HEK293 (cell line): ENCODE data around the gene INSL3.

Experiments
- CTCF ChIA-PET: fragments of 350-600 bp; formaldehyde crosslinking; extraction: SDS; loops from one replicate; lab custom pipeline; 2021; ENCODE audit warnings: antibody characterized with exemption; lab: Yijun Ruan, JAX
- POLR2A ChIA-PET: fragments of 300-600 bp; formaldehyde crosslinking; extraction: SDS; loops from one replicate; lab custom pipeline; 2020; ENCODE audit warnings: antibody characterized with exemption, inconsistent platforms; lab: Yijun Ruan, JAX
- H3K27ac ChIP-seq: fragments of 200-500 bp; sonication (Bioruptor generic); 2 replicates; pipeline ENCODE4 v1.5.1; 2014; ENCODE audit warnings: low read depth, low read length, control low read depth, inconsistent platforms; ENCODE audit errors: extremely low read depth
- H3K36me3 ChIP-seq, 2 experiments: fragments of 200-500 bp in 1 of 2; sonication (Bioruptor generic) in 1 of 2; 1 replicate in 1 of 2; 2 replicates in 1 of 2; pipeline ENCODE4 v1.5.1; 2014 to 2017; ENCODE audit warnings: inconsistent platforms in 2 of 2, low read length in 2 of 2; ENCODE audit not compliant: control insufficient read depth in 2 of 2, insufficient read depth in 1 of 2
- H3K4me1 ChIP-seq: fragments of 200-500 bp; sonication (Bioruptor generic); 2 replicates; pipeline ENCODE4 v1.5.1; 2014; ENCODE audit warnings: mild to moderate bottlenecking, low read length, inconsistent platforms; ENCODE audit not compliant: control insufficient read depth, insufficient read depth
- H3K4me3 ChIP-seq: 2 replicates; pipeline ENCODE4 v1.5.1; 2011; ENCODE audit warnings: low read depth, mild to moderate bottlenecking, control low read depth, low read length, moderate library complexity
- H3K9me3 ChIP-seq: fragments of 200-500 bp; sonication (Bioruptor generic); 2 replicates; pipeline ENCODE4 v1.5.1; 2014; ENCODE audit warnings: low read depth, low read length, inconsistent platforms; ENCODE audit not compliant: control insufficient read depth, insufficient read depth
- RBAK ChIP-seq: fragments of 450-650 bp; formaldehyde crosslinking; IDR thresholded peaks from 2 replicates; pipeline ENCODE4 v1.5.1; 2016; ENCODE audit warnings: missing biosample characterization, missing genetic modification characterization
- SP2 ChIP-seq: fragments of 450-650 bp; formaldehyde crosslinking; IDR thresholded peaks from 2 replicates; pipeline ENCODE4 v1.5.1; 2016; ENCODE audit warnings: missing biosample characterization, missing genetic modification characterization
- SP7 ChIP-seq: fragments of 450-650 bp; formaldehyde crosslinking; IDR thresholded peaks from 2 replicates; pipeline ENCODE4 v1.5.1; 2016; ENCODE audit warnings: missing biosample characterization, missing genetic modification characterization
- WT1 ChIP-seq: fragments of 450-650 bp; formaldehyde crosslinking; IDR thresholded peaks from 2 replicates; pipeline ENCODE4 v1.5.1; 2016; ENCODE audit warnings: missing biosample characterization, missing genetic modification characterization
- ZBTB11 ChIP-seq: fragments of 450-650 bp; formaldehyde crosslinking; conservative IDR thresholded peaks from 2 replicates; pipeline ENCODE4 v1.5.1; 2016; ENCODE audit warnings: low read depth, missing biosample characterization, missing genetic modification characterization
- ZBTB17 ChIP-seq: fragments of 450-650 bp; formaldehyde crosslinking; IDR thresholded peaks from 2 replicates; pipeline ENCODE4 v1.5.1; 2016; ENCODE audit warnings: missing biosample characterization, missing genetic modification characterization
- ZBTB8A ChIP-seq: fragments of 450-650 bp; formaldehyde crosslinking; IDR thresholded peaks from 2 replicates; pipeline ENCODE4 v1.5.1; 2016; ENCODE audit warnings: missing biosample characterization, missing genetic modification characterization
- ZNF155 ChIP-seq: fragments of 450-650 bp; formaldehyde crosslinking; IDR thresholded peaks from 2 replicates; pipeline ENCODE4 v1.5.1; 2016; ENCODE audit warnings: missing biosample characterization, missing genetic modification characterization
- ZNF169 ChIP-seq: fragments of 450-650 bp; formaldehyde crosslinking; IDR thresholded peaks from 2 replicates; pipeline ENCODE4 v1.5.1; 2016; ENCODE audit warnings: missing biosample characterization, missing genetic modification characterization
- ZNF2 ChIP-seq: fragments of 450-650 bp; formaldehyde crosslinking; IDR thresholded peaks from 2 replicates; pipeline ENCODE4 v1.5.1; 2016; ENCODE audit warnings: missing biosample characterization, missing genetic modification characterization
- ZNF239 ChIP-seq: fragments of 450-650 bp; formaldehyde crosslinking; IDR thresholded peaks from 2 replicates; pipeline ENCODE4 v1.5.1; 2016; ENCODE audit warnings: missing biosample characterization, missing genetic modification characterization
- ZNF350 ChIP-seq: fragments of 450-650 bp; formaldehyde crosslinking; IDR thresholded peaks from 2 replicates; pipeline ENCODE4 v1.5.0; 2017; ENCODE audit warnings: missing biosample characterization, mild to moderate bottlenecking, missing genetic modification characterization
- ZNF391 ChIP-seq: fragments of 450-650 bp; formaldehyde crosslinking; IDR thresholded peaks from 2 replicates; pipeline ENCODE4 v1.5.1; 2016; ENCODE audit warnings: low read depth, missing biosample characterization, missing genetic modification characterization, borderline replicate concordance
- ZNF449 ChIP-seq: fragments of 450-650 bp; formaldehyde crosslinking; IDR thresholded peaks from 2 replicates; pipeline ENCODE4 v1.5.1; 2017; ENCODE audit warnings: missing biosample characterization, mild to moderate bottlenecking, missing genetic modification characterization, moderate library complexity
- ZNF521 ChIP-seq: fragments of 450-650 bp; formaldehyde crosslinking; IDR thresholded peaks from 2 replicates; pipeline ENCODE4 v1.5.1; 2017; ENCODE audit warnings: missing biosample characterization, mild to moderate bottlenecking, missing genetic modification characterization
- ZNF580 ChIP-seq: fragments of 450-650 bp; formaldehyde crosslinking; IDR thresholded peaks from 2 replicates; pipeline ENCODE4 v1.5.1; 2016; ENCODE audit warnings: missing biosample characterization, missing genetic modification characterization
- ZNF654 ChIP-seq: fragments of 450-650 bp; formaldehyde crosslinking; IDR thresholded peaks from 2 replicates; pipeline ENCODE4 v1.5.1; 2016; ENCODE audit warnings: low read depth, missing biosample characterization, missing genetic modification characterization
- ZSCAN23 ChIP-seq: fragments of 450-650 bp; formaldehyde crosslinking; IDR thresholded peaks from 2 replicates; pipeline ENCODE4 v1.5.1; 2016; ENCODE audit warnings: missing biosample characterization, missing genetic modification characterization
- ZSCAN30 ChIP-seq: fragments of 450-650 bp; IDR thresholded peaks from 2 replicates; pipeline ENCODE4 v1.5.1; 2018; ENCODE audit warnings: missing biosample characterization, mild to moderate bottlenecking, missing genetic modification characterization, moderate library complexity
- ZSCAN4 ChIP-seq: fragments of 450-650 bp; formaldehyde crosslinking; IDR thresholded peaks from 2 replicates; pipeline ENCODE4 v1.5.1; 2017; ENCODE audit warnings: missing biosample characterization, missing genetic modification characterization
- ZXDB ChIP-seq: fragments of 450-650 bp; formaldehyde crosslinking; IDR thresholded peaks from 2 replicates; pipeline ENCODE4 v1.5.1; 2016; ENCODE audit warnings: missing biosample characterization, missing genetic modification characterization
- TF ChIP-seq, protein P1 (sequence below): fragments of 450-650 bp; formaldehyde crosslinking; IDR thresholded peaks from 2 replicates; pipeline ENCODE4 v1.5.1; 2017; ENCODE audit warnings: missing biosample characterization, missing genetic modification characterization
- TF ChIP-seq, protein P2 (sequence below): fragments of 450-650 bp; formaldehyde crosslinking; IDR thresholded peaks from 2 replicates; pipeline ENCODE4 v1.5.1; 2016; ENCODE audit warnings: missing biosample characterization, missing genetic modification characterization, low read depth

INSL3 gene

GRCh38 chr19:17859533-17860330 is 38.4 kb upstream of the INSL3 start, which contains the start of gene RPL18A (continued):
- TF ChIP-seq SP2 (tag by site-specific recombination) (peak; percentile 99), ZNF239 (tag by site-specific recombination) (no peak)

DNA sequence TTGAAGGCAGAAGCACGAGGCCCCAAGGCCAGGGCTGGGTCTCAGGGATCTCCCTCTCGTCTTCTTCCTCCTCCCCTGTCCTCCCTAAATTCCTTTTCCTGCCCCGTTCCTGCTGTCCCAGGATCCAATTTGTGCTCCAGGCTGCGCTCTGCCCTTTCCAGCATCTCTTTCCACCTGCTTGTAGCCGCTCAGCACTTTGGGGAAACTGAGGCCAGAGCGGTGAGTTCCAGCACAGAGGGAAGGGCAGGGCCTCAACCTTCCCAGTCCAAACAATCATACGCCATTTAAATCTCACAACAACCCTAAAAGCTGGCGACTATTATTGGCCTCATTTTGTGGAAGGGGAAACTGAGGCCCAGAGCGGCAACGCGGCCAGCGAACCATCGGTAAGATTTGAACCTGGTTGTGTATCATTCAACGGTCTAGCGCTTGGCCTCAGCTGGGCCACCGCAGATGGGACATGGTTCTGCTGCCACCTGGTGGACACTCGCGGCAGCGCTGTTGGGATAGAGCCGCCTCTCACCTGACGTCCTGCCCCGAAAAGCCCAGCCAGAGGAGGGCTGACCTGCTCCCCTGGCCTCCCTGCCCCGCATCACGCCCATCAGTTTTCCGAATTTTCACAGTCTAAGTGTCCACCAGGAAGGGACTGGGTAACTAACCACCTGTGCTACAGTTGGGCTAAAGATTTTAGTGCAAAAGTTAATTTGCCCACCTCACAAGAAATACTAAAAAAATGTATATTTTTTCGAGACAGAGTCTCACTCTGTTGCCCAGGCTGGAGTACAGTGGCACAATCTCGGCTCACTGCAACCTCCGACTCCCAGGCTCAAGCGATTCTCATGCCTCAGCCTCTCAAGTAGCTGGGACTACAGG is 34.2 kb upstream of the INSL3 start:
- H3K27ac ChIP-seq = no peak overlapping the region
- no peaks in the 10 kb centered on the region for H3K9me3 ChIP-seq
- ChIA-PET POLR2A (interaction anchor here (0.7 kb wide), 1 partner anchor 399 kb away, joined by 3 read pairs; no protein-coding TSS in a partner anchor), CTCF (interaction anchor here (0.6 to 2.4 kb wide), 23 partner anchors 9 to 415 kb away, joined by 3 to 11 read pairs (median 4); no protein-coding TSS in a partner anchor)
- H3K4me1 ChIP-seq = 0 out of 2 replicates have a peak, but pooled peaks cover 3% of the 10 kb centered on the region
- H3K36me3 ChIP-seq = peaks cover 0 to 4% of the 10 kb centered on the region in 2 experiments; a peak in 1 of 3 replicates
- no peak overlapping the region for H3K4me3 ChIP-seq
- no peak for TF ChIP-seq ZNF580 (tag by site-specific recombination)
- no peak for TF ChIP-seq ZBTB11
- no peak for TF ChIP-seq ZSCAN4
- TF ChIP-seq ZNF169 (tag by site-specific recombination) = no peak
- peak; percentile 95 for TF ChIP-seq ZNF654 (tag by site-specific recombination)
- peak; percentile 62; the same call in 1 of the 2 replicates for TF ChIP-seq ZNF2 (tag by site-specific recombination)
- 0 out of 2 replicates have a peak, but pooled peaks have one; percentile 25 for TF ChIP-seq WT1 (tag by site-specific recombination)
- TF ChIP-seq ZBTB8A (tag by site-specific recombination) = peak; percentile 34
- TF ChIP-seq ZBTB17 (tag by site-specific recombination) = peak; percentile 46
- no peak for TF ChIP-seq ZNF521 (tag by site-specific recombination)
- no peak for TF ChIP-seq ZNF155 (tag by site-specific recombination)
- TF ChIP-seq, protein P1, sequence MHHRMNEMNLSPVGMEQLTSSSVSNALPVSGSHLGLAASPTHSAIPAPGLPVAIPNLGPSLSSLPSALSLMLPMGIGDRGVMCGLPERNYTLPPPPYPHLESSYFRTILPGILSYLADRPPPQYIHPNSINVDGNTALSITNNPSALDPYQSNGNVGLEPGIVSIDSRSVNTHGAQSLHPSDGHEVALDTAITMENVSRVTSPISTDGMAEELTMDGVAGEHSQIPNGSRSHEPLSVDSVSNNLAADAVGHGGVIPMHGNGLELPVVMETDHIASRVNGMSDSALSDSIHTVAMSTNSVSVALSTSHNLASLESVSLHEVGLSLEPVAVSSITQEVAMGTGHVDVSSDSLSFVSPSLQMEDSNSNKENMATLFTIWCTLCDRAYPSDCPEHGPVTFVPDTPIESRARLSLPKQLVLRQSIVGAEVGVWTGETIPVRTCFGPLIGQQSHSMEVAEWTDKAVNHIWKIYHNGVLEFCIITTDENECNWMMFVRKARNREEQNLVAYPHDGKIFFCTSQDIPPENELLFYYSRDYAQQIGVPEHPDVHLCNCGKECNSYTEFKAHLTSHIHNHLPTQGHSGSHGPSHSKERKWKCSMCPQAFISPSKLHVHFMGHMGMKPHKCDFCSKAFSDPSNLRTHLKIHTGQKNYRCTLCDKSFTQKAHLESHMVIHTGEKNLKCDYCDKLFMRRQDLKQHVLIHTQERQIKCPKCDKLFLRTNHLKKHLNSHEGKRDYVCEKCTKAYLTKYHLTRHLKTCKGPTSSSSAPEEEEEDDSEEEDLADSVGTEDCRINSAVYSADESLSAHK = no peak
- TF ChIP-seq RBAK (tag by site-specific recombination) = no peak
- TF ChIP-seq ZSCAN23 (tag by site-specific recombination) = no peak
- TF ChIP-seq ZSCAN30 (tag by site-specific recombination) = peak; percentile 78
- peak; percentile 54; the same call in 1 of the 2 replicates for TF ChIP-seq SP7 (tag by site-specific recombination)
- TF ChIP-seq ZXDB (tag by site-specific recombination) = peak; percentile 23; the same call in 1 of the 2 replicates
- 0 out of 2 replicates have a peak, but pooled peaks have one; percentile 15 for TF ChIP-seq SP2 (tag by site-specific recombination)
- peak; percentile 88 for TF ChIP-seq ZNF449 (tag by site-specific recombination)
- no peak for TF ChIP-seq ZNF350
- TF ChIP-seq, protein P2, sequence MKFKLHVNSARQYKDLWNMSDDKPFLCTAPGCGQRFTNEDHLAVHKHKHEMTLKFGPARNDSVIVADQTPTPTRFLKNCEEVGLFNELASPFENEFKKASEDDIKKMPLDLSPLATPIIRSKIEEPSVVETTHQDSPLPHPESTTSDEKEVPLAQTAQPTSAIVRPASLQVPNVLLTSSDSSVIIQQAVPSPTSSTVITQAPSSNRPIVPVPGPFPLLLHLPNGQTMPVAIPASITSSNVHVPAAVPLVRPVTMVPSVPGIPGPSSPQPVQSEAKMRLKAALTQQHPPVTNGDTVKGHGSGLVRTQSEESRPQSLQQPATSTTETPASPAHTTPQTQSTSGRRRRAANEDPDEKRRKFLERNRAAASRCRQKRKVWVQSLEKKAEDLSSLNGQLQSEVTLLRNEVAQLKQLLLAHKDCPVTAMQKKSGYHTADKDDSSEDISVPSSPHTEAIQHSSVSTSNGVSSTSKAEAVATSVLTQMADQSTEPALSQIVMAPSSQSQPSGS (tag by site-specific recombination) = no peak
- 0 out of 2 replicates have a peak, but pooled peaks have one; percentile 15 for TF ChIP-seq ZNF391 (tag by site-specific recombination)
